ENCODE measurements around the gene FERMT3. TPM values are rescaled to one million over a fixed set of nuclear protein-coding genes. Genes with fewer than 3 reads are reported as not detected.

FERMT3 gene
- total and polyA plus RNA-seq, 12 donors: 2.3 to 30.8 (median 6.8) TPM

DNA sequence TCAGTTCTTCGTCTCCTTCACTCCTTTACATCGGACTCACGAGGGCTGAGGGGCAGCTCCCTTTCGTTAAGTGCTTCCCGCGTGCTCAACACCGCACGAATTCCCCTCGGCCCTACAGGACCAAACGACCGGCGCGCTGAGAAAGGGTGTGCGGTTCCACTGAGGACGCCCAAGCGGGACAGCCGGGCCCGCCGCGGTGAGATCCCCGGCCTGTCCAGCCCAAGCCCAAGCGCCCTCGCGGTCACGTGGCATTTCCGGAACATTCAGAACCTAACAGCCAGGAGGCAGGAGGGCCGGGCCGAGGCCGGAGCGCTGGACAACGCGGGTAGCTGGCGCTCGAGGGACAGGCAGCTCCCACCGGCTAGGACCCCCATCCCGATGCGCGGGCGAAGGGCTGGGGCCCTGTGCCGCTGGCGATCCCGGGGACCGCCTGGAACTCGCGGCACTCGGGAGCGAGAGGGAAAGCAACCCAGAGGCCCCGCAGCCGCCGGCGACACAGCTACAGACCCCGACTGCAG, 21.3 kb upstream of the FERMT3 start:
- ATAC-seq: peak; percentile 48 to 73 (median 60)

DNA sequence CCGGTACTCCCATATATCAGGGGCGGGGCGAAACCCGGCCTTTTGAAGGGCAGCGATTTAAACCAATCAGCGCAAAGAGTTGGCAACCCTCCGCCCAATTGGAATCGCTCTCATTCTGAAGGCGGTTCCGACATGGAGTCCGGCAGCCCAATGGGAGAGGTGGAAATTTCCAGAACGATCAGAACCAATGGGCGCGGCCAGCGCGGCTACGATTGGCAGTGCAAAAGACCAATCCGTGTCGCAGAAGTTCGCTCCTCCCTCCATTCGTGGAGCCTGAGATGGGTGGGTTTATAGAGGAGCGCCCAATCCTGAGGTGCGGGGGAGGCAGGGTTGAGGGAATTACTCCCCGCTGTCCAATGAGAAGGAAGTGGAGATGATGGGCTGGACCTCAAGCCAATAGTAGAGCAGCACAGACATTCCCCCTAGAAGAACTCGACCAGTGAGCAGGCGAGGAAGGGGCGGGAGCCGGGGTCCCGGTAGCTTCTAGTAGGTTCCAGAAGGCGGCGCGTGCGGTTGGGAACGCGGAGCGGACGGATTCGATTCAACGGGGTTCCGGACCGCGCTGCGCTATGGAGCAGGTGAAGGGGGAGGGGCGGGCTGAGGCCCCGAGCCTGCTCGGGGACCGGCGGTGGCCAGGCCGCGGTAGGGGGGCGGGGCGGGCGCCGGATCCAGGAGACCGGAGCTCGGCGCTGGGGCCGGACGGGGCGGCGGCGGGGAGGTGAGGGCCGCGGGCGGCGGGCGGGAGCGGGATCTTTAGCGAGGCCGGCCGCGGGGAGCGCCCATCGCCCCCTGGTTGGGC, 20.6 kb upstream of the FERMT3 start, which contains the start of gene STIP1:
Gene STIP1, plus strand, starts transcription at position 479 of the 799 bp plus-strand sequence. Its CDS starts 91 bp downstream, at position 570.
- intact Hi-C loops (cut with DNase I): loop anchor here in 2 of 10 donors (2.0 to 5.0 kb wide), 2 partner anchors 41 kb away; partner anchors contain the start of genes NUDT22 (in 2 of the 2) and TRPT1 (in 2 of the 2)
- TF ChIP-seq CTCF (IDR thresholded peaks at IDR 0.05): peak in 7 of 9 donors; percentile 14 to 66 (median 40)
- Histone ChIP-seq H3K27me3 (no peaks in the 10 kb centered on the region), H3K4me3 (peak within 1 kb of the TSS in 9 of 10 donors; percentile 32 to 89 (median 66)), H3K36me3 (peaks cover 0 to 26% (median 0%) of the 10 kb centered on the region in 9 donors), H3K4me1 (peaks cover 12 to 53% (median 35%) of the 10 kb centered on the region in 9 donors), H3K9me3 (no peaks in the 10 kb centered on the region), H3K27ac (peak within 1 kb of the TSS; percentile 90 to 98 (median 94))
- ATAC-seq (peak; percentile 86 to 94 (median 91)), DNase-seq (peak; percentile 97 to 100)
- 1% methylated on average over 47 to 72 of the region's 74 CpGs for WGBS, 2 donors

More for the DNA sequence above, 21.3 kb upstream of the FERMT3 start:
- intact Hi-C loops (cut with DNase I): loop anchor here in 2 of 10 donors (2.0 to 5.0 kb wide), 2 partner anchors 42 kb away; partner anchors contain the start of genes NUDT22 (in 2 of the 2) and TRPT1 (in 2 of the 2)
- Histone ChIP-seq H3K9me3 (no peaks in the 10 kb centered on the region), H3K4me1 (peaks cover 12 to 60% (median 41%) of the 10 kb centered on the region in 9 donors), H3K4me3 (peak overlapping the region in 9 of 10 donors; percentile 32 to 89 (median 66)), H3K27me3 (no peaks in the 10 kb centered on the region), H3K36me3 (peaks cover 0 to 19% (median 0%) of the 10 kb centered on the region in 9 donors), H3K27ac (peak overlapping the region; percentile 90 to 98 (median 94))
- 0 to 1% methylated on average over 52 of the region's 52 CpGs for WGBS, 2 donors
- DNase-seq: peak; percentile 87 to 89
- peak; percentile 19 to 73 (median 39) for TF ChIP-seq CTCF (IDR thresholded peaks at IDR 0.05)

DNA sequence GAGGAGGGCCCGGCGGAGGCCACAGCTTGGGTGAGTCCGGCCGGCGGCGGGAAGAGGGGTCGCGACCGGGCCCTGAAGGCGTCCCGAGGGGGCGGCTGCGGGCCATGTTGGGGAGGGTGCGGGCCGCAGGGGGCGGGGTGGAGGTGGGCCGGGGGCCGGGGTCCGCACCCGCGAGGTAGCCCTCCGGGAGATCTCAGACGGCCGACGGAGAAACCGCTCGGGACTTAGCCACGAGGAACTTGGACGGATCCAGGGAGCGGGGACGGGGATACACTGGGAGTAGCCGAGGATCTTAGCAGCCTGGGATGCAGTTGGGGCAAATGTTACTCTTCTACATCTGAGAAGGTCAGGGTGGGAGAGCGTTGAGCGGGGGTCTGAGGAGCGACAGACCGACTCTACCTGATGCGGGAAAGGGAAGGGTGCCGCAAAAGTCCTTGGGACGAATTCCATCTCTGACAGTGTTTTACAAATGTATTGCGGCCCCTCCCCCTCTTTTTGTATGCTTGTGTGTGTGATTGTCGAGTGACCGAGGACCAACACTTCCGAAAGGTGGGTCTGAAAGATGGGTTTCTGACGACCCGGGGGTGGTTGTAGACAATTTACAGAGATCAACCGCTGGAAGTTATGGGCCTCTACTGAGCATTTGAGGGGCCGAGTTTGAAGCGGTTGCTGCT, 19.9 kb upstream of the FERMT3 start:
- no peak for DNase-seq
- 1% methylated on average over 44 to 48 of the region's 48 CpGs for WGBS, 2 donors
- Histone ChIP-seq H3K27ac (peak overlapping the region in 5 of 10 donors; percentile 19 to 89 (median 83)), H3K27me3 (no peaks in the 10 kb centered on the region), H3K4me3 (no peak overlapping the region), H3K4me1 (peaks cover 12 to 47% (median 28%) of the 10 kb centered on the region in 9 donors), H3K9me3 (no peaks in the 10 kb centered on the region), H3K36me3 (peaks cover 0 to 31% (median 0%) of the 10 kb centered on the region in 9 donors)
- no peak for TF ChIP-seq CTCF (IDR thresholded peaks at IDR 0.05)
- ATAC-seq: no peak
- intact Hi-C loops (cut with DNase I): loop anchor here in 1 of 10 donors (5.0 kb wide), 1 partner anchor 41 kb away; the partner anchor contains the start of genes NUDT22 and TRPT1

- H3K4me1 ChIP-seq: peaks cover 0 to 12% (median 0%) of the 10 kb centered on the region in 9 donors
- H3K4me3 ChIP-seq: no peak overlapping the region
- H3K27ac ChIP-seq: no peak overlapping the region
- ATAC-seq (no peak), DNase-seq (no peak)
- H3K36me3 ChIP-seq: peaks cover 3 to 89% (median 46%) of the 10 kb centered on the region in 9 donors
- H3K9me3 ChIP-seq: no peaks in the 10 kb centered on the region
- 93 to 94% methylated on average over 5 of the region's 5 CpGs for WGBS, 2 donors
- intact Hi-C loops (cut with DNase I): no loop called here
- no peak for TF ChIP-seq CTCF (IDR thresholded peaks at IDR 0.05)
- no peaks in the 10 kb centered on the region for H3K27me3 ChIP-seq
Observed at GRCh38 chr11:64192434-64192833, 14.1 kb upstream of the FERMT3 start.
